Astrocyte of the hippocampus (primary cell): ENCODE results near the gene NDUFS5.
"Not testable (repeated sequence)": the region's sequence is repeated elsewhere in the genome, so short reads cannot be mapped to it uniquely, and the experiment has no call there.

Source experiments
- DNase-seq: peaks from one replicate; pipeline ENCODE4 v3.0.0; 2011; ENCODE audit warnings: low read depth, low spot score

NDUFS5 gene

GRCh38 chr1:39016604-39017171 lies 9.5 kb upstream of the NDUFS5 start:
- no peak for DNase-seq

- DNase-seq: no peak
These were observed 8.9 kb upstream of the NDUFS5 start for GRCh38 chr1:39017266-39017665.

GRCh38 chr1:39020494-39020893 lies 5.7 kb upstream of the NDUFS5 start:
- DNase-seq: not testable (repeated sequence)

GRCh38 chr1:39021426-39021825 lies 4.7 kb upstream of the NDUFS5 start:
- DNase-seq: no peak

- no peak for DNase-seq
These were observed 3.0 kb upstream of the NDUFS5 start for GRCh38 chr1:39023140-39023539.

GRCh38 chr1:39026866-39027507 lies 837 bp downstream of the NDUFS5 start:
- DNase-seq: no peak

DNA sequence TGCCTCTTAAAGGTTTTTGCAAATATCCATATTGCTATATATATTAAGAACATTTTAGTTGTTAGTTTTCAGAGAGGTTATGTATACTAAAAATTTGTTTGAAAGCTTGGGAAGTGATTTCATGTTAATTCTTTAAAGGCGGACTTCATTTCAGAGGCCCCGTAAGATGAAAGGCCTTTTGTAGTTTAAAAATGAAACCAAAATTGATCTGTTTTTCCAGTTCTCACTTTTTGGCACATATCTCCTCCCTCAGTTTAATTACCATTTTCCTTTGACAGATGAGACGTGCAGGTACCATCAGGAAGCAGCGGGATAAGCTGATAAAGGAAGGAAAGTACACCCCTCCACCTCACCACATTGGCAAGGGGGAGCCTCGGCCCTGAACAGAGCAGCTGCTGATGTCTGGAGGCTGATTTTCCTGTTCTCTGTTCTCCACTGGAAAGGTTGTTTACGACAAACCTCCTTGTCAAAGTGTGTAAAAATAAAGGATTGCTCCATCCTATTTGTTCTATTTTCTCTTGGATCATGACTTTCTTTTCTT lies 8.0 kb downstream of the NDUFS5 start:
- no peak for DNase-seq

DNA sequence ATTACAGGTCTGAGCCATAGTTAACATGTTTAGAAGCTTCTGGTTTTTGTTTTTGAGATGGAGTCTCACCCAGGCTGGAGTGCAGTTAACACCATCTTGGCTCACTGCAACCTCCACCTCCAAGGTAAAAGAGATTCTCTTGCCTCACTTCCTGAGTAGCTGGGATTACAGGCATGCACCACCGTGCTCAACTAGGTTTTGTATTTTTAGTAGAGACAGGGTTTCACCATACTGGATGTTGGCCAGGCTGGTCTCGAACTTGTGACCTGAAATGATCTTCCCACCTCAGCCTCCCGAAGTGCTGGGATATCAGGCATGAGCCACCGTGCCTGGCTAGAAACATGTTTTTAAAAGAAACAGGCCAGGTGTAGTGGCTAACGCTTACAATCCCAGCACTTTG lies 10.5 kb downstream of the NDUFS5 start:
- no peak for DNase-seq

DNA sequence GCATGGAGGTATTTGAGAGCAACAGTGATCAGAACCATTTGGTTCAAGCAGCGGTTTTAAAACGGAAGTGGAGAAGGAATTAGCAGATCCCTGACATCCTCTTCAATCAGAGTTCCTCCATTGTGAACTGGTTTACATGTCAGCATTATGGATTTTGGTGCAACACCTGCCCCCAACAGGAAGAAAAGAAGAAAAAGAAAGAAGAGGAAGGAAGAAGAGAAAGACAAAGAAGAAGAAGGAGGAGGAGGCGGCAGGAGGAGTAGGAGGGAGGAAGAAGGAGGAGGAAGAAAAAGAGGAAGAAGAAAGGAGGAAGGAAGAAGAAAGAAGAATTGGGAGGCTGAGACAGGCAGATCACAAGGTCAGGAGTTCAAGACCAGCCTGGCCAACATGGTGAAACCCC lies 17.4 kb downstream of the NDUFS5 start:
- DNase-seq: no peak

DNA sequence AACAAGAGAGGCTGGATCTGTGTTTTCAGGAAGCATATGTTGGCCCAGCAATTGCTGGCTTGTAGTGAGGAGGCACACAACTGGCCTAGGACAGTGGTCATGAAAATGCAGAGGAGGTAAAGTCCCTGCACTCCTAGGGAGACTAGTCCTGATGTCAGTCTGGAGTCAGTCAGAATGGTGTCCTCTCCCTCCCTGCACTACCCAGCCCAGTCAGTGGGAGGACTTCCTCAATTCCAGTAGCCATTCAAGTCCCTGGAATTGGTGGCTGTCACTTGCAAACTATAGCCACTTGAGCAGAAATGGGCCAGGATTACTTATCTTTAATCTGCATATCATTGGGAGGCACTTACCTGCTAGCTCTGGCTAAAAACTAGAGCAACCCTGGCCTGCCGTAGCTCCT lies 18.6 kb downstream of the NDUFS5 start:
- DNase-seq: no peak

DNA sequence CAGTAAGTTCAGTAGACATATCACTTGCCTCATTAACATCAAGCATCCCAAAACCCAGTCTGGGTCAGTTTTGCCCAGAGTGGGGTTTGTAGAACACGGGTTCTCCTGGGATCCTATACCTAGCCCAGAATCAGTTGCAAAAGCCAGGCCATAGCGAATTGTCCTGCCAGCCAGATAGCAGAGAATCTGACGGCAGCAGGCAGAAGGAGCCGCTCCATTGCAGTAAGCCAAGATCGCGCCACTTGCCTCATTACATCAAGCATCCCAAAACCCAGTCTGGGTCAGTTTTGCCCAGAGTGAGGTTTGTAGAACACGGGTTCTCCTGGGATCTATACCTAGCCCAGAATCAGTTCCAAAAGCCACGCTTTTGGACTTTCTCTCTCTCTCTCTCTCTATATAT lies 19.1 kb downstream of the NDUFS5 start:
- DNase-seq: no peak

DNA sequence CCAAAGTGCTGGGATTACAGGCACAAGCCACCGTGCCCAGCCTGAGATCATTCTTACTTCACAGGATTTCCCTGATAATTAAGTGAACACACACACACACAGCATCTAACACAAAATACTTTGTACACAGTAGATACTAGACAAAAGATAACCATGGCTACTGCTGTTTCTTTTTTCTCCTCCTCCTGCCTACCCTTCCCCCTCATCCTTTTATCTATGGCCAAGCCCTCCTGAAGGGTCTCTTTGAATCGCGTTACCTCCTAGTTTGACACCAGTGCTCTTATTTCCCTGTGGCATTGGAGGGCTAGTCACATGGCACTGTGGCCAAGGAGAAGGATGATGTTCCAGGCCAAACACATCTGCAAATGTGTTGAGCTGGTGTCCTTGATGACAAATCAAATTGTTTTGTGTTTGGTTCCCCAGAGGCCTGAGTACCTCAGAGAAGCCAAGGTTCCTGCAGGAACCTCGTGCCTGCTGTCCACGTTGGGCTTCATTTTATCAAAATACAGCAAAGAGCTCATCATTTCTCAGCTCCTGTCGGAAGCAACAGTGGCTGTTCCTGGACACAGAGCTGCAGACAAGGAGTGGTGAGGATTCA lies 20.6 kb downstream of the NDUFS5 start:
- peak; percentile 24 for DNase-seq

DNA sequence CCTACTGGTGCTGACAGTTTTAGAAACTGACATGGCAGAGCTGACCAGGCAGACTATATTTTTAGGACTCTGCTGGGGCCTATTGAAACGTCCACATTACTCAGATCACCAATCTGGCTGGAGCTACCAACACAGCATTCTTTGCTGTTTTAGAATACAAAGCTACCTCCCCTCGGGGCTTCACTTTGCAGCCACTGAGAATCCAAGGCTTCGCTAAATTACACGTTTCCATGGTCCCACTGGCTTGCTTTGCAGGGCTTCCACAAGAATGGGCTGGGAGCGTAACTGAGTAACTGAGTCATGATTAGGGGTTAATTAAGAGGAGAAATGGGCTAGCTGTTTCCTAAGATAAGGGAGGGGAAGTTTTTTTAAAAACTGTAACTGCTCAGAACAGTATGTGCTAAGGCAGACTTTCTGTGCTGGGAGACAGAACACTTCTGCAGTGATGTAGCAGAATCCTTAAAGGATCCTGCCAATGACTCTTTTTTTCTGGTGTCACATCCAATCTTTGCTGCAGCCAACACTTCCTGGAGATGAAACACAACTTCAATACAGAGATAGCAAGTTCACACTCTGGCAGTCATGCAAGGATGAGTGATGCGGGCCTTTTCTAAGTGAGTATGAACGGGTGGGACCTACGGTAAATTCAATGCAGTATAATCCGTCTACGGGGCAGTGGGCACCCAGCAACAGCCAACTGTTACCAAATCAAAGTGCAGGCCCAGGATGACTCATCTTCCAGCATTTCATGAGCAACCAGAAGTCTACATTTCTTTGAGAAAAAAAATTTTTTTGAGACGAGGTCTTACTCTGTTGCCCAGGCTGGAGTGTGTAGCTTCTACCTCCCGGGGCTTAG lies 21.5 kb downstream of the NDUFS5 start:
- peak; percentile 93 for DNase-seq

- no peak for DNase-seq
These were observed 22.7 kb downstream of the NDUFS5 start for GRCh38 chr1:39048745-39049370.

DNA sequence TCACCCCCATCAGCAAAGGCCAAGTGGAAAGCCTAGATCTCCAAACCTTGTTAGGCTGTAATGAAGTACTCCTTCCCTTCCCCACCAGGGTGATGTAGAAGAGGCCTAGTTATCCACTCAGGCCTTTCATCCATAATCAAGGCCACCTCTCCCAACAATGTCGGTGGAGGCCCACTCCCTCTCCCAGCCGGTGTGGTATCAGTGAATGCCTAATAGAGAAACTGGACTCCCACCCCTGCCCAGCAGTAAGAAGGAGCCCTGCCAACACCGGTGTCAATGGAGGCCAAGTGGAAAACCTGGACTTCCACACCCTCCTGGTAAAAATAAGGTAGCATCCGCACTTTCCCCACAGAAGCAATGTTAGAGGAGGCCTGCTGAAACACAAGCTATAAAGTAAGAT lies 23.9 kb downstream of the NDUFS5 start:
- no peak for DNase-seq

DNA sequence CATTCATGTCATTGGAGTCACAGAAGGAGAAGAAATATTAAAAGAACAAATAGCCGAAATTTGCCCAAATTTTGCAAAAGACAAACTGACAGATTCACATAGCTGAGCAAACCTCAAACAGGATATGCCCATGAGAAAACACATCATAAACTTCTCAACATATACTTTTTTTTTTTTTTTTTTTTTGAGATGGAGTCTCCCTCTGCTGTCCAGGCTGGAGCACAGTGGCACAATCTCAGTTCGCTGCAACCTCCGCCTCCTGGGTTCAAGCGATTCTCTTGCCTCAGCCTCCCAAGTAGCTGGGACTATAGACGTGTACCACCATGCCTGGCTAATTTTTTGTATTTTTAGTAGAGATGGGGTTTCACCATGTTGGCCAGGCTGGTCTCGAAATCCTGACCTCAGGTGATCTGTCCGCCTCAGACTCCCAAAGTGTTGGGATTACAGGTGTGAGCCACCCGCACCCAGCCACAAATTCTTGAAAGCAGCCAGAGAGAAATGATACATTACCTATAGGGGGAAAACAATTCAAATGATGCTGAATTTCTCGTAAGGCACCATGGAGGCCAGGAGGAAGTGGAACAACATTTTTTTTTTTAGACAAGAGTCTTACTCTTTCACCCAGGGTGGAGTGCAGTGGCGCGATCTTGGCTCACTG lies 25.2 kb downstream of the NDUFS5 start:
- DNase-seq: not testable (repeated sequence)

DNA sequence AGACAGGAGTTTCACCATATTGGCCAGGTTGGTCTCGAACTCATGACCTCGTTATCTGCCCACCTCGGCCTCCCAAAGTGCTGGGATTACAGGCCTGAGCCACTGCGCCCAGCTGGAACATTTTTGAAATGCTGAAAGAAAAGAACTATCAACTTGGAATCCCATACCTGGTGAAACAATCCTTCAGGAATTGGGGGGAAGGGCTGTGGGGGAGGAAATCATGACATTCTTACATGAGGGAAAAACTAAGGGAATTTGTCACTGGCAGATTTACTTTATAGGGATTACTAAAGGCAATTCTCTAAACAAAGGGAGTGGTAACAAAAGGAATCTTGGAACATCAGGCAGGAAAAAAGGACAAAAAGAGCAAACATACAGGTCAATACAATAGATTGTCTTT lies 25.8 kb downstream of the NDUFS5 start:
- peak; percentile 14 for DNase-seq

GRCh38 chr1:39055213-39055710 lies 29.1 kb downstream of the NDUFS5 start:
- not testable (repeated sequence) for DNase-seq

DNA sequence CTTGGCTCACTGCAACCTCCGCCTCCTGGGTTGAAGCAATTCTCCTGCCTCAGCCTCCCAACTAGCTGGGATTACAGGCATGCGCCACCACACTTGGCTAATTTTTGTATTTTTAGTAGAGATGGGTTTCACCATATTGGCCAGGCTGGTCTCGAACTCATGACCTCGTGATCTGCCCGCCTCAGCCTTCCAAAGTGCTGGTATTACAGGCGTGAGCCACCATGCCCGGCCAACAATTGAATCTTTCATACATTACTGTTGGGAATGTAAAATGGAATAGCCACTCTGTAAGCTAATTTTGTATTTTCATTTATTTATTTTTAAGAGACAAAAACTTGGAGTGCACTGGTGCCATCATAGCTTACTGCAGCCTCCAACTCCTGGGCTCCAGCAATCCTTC lies 35.4 kb downstream of the NDUFS5 start:
- DNase-seq: not testable (repeated sequence)

- DNase-seq: no peak
These were observed 35.8 kb downstream of the NDUFS5 start for GRCh38 chr1:39061951-39062350.

- DNase-seq: no peak
These were observed 37.0 kb downstream of the NDUFS5 start for GRCh38 chr1:39063191-39063590.
